ENCODE measurements around the gene DVL1. TPM values are rescaled to one million over a fixed set of nuclear protein-coding genes. Genes with fewer than 3 reads are reported as not detected.

The DVL1 gene
- total and polyA plus RNA-seq, 2 of the 13 experiments (the other 11 are each of a cell fraction or from before 2014, with no cell fraction given), result 30.8 to 60.4 TPM

GRCh38 chr1:1397839-1398523, 48.8 kb upstream of the DVL1 start (continued):
- no peak for TF ChIP-seq ZNF784 (CRISPR knock-in tag; IDR thresholded peaks at IDR 0.05; ENCODE audit: borderline replicate concordance)
- TF ChIP-seq ATF2 (CRISPR knock-in tag; IDR thresholded peaks at IDR 0.05), result no peak
- peak; percentile 40; the same call in 1 of the 2 replicates for TF ChIP-seq POLR2G (IDR thresholded peaks at IDR 0.05; ENCODE audit: low read depth, low read length)
- peak; percentile 38; the same call in 1 of the 2 replicates for TF ChIP-seq DMAP1 (CRISPR knock-in tag; IDR thresholded peaks at IDR 0.05)
- TF ChIP-seq ZNF687 (CRISPR knock-in tag; IDR thresholded peaks at IDR 0.05), result peak; percentile 41; the same call in 1 of the 2 replicates
- no peak for TF ChIP-seq TSC22D2 (CRISPR knock-in tag; IDR thresholded peaks at IDR 0.05; ENCODE audit: borderline replicate concordance)
- no peak for TF ChIP-seq ZFX (CRISPR knock-in tag; IDR thresholded peaks at IDR 0.05; ENCODE audit: low read depth)
- TF ChIP-seq MIER3 (CRISPR knock-in tag; IDR thresholded peaks at IDR 0.05; ENCODE audit: borderline replicate concordance), result 0 out of 2 replicates have a peak, but pooled peaks have one; percentile 21
- peak; percentile 79 for TF ChIP-seq CEBPB (IDR thresholded peaks at IDR 0.05; ENCODE audit: borderline replicate concordance, low read depth, low read length)
- peak in 1 of 2 experiments; percentile 22; a peak in 1 of 4 replicates for TF ChIP-seq HMGXB4 (CRISPR knock-in tag; IDR thresholded peaks at IDR 0.05; ENCODE audit: borderline replicate concordance in 1 of 2, low read depth in 1 of 2)
- 0 out of 2 replicates have a peak, but pooled peaks have one; percentile 17 for TF ChIP-seq THAP9 (CRISPR knock-in tag; IDR thresholded peaks at IDR 0.05; ENCODE audit: borderline replicate concordance)
- TF ChIP-seq FOXA1 (IDR thresholded peaks at IDR 0.05), result no peak
- TF ChIP-seq FOXA1 (CRISPR knock-in tag; IDR thresholded peaks at IDR 0.05), result 0 out of 2 replicates have a peak, but pooled peaks have one; percentile 21
- TF ChIP-seq ZFP82 (CRISPR knock-in tag; IDR thresholded peaks at IDR 0.05; ENCODE audit: borderline replicate concordance), result no peak

All from HepG2 (cell line).